ENCODE data around the gene STARD13.
"Not testable (repeated sequence)": the region's sequence is repeated elsewhere in the genome, so short reads cannot be mapped to it uniquely, and the experiment has no call there.

STARD13 gene

DNA sequence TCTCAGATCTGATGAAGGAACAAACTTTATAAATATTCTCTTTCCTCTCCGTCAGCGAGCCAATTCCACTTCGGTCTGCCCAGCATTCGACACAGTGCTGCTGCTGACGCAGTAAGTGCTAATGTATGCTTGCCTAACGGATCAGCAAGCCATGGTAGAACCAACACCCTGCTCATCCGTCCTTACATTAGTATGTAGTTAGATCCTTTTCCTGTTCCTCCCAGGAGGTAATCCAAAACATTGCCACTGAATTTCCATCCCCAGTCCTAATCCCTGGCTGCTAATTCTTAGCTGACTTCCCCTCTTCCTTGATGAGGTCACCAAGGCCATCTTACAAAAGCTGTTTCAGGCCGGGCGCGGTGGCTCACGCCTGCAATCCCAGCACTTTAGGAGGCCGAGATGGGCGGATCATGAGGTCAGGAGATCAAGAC lies 88.0 kb downstream of the STARD13 start:
- no peak for DNase-seq

DNA sequence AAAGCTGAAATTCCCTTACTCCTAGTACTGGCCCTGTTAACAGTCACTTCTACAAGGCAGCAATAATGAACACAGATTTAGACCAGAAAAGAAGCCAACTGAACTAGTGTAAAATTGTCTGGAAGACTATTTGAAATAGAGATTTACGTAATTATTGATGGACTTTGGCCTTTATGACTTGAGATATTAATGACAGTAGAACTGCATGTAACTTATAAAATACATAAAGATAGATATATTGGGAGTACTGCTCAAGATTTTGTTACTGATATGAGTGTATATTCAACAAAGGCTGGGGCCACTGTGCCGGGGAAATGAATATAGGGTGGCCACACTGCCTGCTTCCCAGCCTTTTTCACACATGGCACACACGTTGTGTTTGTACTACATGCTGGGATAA lies 88.8 kb downstream of the STARD13 start:
- no peak for DNase-seq

DNA sequence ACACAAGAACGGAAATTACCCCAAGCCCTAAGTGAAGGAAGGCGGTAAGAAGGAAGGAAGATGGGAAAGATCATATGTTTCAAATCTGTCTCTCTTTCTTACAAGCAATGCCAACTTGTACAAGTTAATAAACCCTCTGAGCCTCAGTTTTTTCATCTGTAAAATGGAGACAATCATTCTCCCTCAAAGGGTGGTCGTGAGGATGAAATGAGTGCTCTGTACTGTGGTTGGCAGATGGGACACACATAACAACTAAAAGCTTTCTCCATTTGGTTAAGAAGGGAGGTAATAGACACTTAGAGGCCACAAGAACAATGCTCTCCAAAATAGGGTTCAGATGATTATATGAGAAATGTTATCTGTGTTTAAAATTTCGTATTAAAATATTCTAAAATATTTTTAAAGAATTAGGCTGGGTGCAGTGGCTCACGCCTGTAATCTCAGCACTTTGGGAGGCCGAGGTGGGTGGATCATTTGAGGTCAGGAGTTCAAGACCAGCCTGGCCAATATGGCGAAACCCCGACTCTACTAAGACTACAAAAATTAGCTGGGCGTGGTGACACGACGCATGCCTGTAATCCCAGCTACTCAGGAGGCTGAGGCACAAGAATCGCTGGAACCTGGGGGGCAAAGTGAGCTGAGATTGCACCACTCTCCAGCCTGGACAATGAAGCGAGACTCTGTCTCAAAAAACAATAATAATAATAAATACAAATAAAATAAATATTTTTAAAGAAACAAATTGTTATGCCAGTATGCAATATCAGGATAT lies 89.7 kb downstream of the STARD13 start:
- DNase-seq: no peak

DNA sequence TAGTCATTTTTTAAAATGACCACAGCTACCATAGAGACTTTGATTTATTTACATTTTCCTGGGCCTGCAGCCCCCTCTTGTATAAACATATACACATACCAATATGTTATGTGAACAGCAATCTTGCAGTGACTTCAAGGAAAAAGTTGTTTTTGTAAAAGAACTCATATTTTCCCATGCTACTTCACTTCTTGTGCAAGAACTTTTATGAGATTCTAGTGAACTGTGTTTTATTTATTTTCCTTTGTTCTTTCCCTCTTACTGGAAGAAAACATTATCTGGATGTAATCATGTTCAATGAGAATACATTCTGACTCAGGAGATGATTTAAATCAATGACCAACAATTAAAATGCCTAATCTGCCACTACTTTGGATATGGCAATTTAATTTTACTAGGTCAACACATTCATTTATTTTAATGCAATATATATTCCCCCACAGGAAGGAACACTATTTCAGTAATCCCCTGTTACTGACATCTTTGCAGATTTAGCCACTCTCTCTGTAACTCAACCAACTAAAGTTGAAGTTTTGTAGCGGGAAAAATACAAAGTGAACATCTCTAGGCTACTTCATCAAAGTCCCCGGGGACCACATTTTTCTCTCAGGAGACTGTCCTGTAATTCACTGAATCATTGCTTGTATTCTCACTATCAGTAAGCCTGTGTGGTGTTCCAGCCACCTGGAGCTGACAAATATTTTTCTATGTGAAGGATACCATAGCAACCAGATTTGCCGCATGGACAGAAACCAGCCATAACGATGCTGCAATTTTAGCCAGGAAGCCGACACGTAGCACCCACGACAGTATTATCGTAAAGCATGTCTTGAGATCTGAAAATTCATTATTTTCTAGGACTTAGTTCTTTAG lies 90.5 kb downstream of the STARD13 start:
- peak; percentile 86 for DNase-seq

DNA sequence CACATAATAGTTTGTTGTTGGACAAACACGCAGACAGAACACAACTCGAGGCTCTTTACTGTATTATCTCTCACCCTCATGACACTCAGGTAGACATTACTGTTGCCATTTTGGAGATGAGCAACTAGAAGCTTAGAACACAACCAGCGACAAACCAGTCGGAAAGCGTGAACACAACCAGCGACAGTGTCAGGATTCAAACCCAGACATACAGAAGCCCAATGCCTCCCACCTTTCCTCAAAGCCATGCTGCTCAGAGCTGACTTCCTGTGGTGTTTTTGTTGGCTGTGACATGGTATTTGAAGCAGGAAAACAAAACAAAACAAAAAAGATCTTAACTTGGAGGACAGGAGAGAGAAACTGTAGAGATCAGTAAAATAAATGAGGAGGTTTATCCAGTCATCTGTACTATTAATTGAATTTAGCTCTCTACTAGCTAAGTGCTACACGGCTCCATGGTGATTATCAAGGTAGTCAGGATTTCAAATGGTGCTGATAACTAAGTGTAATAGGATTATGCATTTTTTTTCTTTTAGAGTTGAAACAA lies 92.1 kb downstream of the STARD13 start:
- DNase-seq: no peak

DNA sequence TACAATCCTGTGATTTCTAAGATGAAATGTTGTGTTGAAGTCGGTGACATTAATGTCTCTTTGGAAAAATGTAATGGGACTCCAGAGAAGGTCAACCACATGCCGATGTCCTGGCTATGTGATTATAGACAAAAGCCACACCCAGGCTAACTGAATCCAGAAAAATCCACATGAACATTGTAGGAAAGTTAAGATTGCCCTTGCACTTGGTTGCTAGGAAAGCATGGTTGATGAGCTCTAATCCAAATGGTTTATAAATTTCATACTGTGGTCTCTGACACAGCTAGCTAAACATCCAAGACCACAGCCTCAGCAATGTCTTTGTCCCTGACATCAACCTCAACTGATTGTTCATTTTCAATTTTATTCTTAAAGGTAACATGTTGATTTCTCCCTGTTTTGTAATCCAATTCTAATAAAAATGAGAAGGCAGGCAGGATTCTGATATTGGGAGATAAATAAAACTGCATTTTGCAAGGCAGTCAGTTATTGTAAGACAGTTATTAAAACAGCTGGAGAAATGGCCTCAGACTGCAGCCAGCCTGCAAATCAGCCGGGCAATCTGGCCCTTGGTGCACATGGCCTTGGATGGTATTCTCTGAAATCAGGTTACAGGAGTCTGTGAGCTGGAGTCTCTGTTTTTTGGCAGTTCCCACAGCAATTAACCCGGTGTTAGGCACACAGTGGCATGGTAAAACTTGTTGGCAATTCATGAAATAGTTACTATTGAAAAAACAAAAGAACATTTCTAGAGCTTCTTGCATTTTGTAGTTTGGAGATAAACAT lies 93.9 kb downstream of the STARD13 start:
- DNase-seq: peak; percentile 71

DNA sequence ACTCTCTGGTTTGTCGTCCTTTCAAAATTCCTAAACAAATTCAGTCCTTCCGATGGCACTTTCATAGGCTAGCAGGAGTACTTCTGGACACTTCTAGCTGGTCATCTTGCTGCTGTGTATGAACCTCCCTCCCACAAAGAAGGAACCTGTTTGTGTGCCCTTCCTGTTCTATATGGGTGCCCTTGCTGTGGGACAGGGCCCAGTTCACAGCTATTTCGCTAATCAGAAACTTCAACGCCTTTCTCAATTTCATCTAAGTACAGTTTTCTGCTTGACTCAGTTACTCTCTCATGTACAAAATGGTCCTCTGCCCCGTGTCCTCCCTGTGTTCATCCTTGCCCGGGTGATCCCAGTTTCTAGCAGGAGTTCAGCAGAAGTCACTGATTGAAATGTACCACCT lies 96.1 kb downstream of the STARD13 start:
- DNase-seq: no peak

DNA sequence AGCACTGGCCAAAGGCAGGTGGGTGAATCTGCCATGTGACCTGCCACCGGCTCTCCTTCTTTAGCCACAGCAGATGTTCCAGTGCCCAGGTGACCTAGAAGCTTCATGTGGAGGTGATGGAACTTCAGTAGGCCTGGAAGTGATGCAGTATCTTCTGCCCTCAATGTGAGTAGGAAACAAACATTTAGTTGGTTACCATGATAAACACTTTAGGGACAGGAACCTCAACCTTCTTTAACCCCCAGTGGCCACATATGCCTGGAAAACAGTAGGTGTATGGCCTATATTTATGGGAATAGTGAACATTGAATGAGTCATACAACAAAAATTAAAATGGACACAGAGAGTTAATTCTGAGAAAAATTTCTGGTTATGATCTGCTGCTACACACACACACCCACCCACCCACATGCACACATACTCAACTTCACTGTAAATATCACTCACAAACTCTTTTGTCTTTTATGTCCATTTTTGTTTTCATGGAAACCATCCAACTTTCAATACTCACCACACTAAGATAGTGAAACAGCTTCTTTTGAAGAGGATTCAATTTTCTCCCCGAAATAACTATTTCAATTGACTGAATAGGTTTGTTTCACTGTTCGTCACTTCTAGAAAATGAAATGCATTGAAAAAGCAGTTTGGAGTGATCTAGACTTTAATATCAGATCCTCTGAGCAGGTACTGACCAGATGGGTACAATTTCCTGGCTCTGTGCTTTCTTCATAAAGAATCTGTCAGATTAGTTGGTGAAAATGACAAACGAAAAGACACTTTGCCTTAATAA lies 97.3 kb downstream of the STARD13 start:
- no peak for DNase-seq

DNA sequence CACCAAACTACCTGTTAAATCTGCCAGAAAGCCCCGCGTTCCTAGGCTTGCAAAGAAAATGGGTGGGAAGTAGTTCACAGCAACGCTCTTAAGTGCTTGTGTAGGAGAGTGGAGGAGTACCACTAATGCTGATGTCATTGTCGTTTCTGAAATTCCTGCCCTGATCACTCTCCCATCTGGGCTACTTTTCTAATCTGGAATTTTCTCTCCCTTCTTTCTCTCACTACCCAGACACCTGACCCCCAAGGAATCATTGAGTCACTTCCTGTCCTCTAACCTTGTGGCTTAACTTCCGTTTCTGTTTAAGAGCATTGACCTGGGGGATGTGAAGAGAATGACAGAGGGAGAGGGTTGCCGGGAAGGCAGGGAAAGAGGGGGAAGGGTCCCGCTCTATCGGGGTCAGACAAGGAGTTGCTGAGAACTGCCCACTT lies 98.7 kb downstream of the STARD13 start:
- DNase-seq: peak; percentile 48

DNA sequence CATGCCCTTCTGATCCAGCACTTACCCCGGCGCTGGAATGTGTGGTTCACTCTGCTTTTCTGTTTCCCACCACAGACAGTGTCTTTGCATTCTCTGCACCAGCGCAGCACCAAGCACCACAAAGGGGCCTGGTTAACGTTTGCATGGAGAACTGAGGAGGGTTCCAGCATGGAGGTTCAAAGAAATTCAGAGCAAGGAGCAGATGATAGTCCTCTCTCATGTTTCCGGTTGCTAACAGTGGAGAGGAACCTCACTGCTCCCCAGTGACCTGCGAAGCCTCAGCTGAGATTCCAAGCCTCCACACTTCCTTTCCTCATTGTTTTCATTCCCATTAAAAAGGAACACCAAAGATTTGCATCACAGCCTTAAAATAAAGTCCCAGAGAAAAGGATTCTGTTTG lies 99.7 kb downstream of the STARD13 start:
- DNase-seq: no peak

DNA sequence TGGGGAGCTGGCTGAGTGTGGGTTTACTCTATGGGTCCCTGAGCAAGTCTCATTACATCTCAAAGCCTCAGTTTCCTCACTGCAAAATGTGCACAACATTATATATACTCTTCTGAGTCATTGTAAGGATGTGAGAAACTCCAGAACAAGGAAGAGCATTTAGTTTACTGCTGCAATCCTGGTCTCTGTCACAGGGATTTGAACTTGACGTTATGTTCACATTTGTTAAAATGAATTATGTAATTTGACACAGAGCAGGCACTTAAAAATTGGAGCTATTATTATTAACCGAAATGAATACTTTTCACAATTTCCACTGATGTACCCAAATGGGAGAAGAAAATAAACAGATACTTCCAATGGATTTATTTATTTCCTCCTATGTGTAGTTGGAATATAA lies 101.0 kb downstream of the STARD13 start:
- no peak for DNase-seq

DNA sequence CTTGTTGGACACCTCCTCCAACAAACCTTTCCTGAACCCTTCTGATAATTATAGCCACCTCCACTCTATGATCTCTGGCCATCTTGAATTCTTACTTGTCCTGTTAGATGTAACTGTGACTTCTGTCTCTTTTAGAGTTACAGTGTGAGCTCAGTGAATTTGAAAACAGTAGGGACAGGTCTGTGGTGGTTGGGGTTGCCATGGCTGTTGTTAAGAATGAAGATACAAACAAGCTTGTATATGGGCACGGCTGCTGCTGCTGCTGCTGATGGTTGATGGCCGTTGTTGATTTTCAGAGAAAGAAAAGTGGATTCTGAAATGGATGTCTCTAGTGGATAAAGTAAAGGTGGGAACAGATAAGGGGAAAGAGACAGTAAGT lies 101.5 kb downstream of the STARD13 start:
- no peak for DNase-seq

DNA sequence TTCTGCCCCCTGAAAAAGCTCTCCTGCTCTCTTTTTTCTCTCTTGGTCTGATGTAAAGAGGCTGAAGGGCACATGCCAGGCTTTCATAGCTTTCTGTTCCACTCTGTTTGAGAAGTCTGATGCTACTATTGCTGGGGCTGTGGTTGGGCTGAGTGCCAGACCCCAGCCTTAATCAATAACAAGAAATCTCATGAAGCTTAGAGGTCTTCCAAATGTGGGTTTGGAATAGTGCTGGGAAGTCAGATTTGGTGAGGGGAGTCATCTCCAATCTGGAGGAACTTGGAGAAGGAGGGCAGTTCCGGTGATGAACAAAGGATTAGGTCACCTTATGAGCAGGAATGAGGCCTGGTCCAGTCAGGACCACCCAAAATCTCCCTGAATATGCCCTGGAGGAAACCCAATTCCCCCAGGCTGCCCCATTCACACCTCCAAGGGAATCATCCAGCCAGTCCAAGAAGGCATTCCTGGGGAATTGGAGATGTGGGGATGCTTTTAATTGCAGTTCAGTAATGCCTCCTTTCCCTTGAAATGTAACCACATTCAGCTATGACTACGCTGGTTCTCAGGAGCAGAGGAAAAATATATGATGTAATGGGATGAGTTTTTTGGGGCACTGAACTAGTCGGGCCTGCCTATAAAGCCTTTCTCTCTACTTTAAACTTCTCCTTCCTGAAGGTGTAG lies 102.0 kb downstream of the STARD13 start:
- DNase-seq: peak; percentile 88

DNA sequence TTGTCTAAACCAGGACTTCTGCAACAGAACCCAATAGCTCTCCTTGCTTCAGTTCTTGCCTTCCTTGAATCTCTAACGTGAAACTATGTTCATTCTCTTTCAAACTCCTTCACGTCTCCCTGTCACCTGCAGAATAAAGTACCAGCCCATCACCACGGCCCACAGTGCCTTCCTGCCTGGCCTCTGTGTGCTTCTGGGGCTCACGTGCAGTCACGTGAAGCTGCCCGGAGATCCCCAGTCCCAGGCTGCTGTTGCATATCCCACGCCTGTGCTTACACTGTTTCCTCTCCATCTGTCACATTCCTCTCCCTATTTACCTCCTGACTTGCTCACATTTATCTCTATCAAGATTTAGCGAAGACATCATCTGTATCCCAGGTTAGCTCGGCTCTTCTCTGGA lies 102.8 kb downstream of the STARD13 start:
- DNase-seq: no peak

DNA sequence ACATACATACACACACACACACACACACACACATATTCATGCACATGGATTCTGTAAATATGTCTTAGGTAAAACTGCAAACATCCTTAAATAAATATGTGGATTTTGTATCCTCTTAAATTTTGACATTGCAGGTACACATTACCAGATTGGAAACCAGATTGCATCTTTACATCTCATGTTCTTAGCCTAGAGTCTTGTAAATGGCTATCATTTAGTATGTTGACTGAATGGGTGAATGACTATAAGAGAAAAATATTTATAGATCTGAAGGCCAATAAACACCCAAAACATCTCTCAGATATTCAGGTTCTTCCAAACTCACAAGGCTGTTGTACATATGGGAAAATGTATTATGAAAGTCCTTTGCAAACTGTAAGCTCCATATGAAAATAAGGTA lies 104.3 kb downstream of the STARD13 start:
- DNase-seq: no peak

DNA sequence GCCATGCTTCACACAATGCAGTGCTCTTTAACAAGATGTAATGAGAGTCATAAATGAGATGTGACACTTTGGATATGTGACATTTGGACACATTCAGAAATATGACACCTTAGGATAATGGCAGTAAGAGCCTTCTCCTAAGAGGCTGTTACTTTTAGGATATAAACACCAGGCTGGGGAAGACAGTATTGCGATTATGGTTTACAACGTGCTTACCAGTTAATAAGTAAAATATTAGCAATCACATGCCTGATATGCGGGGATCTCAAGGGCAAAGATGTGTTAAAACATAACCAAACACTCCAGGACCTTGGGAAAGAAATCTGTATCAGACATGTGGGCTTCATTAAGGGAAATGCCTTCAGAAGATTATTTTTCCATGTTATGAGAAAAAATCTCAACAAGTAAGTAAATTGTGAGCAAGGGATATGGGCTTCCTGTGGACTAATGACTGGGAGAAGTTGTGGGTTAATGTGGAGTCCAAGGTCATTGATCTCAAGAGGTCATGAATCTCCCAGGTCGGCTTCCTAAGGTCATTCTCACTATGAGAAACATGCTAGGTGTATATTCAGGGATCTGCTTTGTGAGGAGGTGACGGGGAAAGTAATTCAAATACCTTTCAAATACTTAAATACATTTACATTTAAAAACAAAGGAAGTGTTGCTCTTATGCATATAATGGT lies 105.3 kb downstream of the STARD13 start:
- DNase-seq: no peak

DNA sequence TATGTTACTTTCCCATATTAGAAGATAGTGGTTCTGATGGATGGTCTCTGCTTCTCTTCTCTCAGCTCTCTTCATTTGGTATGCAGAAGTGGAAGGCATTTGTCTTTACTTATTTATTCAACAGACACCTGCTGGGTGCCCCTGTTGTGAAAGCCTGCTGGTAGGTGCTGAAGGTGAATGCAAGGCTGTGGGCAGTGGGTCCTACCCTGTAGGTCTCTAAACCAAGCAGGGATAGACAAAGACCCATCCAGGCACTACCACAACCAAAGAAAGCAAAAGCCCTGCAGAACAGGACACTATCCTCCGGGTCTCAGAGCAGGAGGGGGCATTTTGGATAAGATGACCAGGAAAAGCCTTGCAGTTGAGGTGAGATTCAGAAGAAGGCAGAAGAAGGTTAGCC lies 106.1 kb downstream of the STARD13 start:
- DNase-seq: no peak

DNA sequence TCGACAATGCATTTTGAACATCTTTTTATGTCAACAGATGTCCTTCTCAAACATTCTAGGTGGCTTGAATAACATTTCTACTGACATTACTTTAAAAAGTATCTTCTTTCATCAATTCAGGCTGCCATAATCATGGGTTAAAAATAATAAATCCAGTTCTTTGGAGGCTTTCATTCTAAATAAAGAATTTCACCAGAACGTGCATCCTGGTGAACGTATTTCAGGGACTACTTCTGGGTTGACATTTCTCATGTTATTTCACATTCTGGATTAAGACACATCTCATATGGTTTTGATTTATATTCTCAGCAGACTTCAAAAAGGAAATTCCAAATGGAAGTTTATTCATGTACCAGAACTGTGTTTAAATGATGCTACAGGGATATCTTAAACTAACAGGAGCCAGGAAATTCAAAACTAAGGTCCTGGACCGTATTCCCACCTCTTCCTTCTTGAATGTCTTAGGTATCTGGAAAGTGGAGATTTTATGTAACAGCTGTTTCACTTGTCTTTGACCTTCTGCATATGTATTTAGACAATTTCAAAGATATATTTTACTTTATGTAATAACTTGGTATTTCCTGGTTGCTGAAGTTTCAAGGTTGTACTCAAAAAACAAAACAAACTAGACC lies 107.2 kb downstream of the STARD13 start:
- DNase-seq: peak; percentile 63

DNA sequence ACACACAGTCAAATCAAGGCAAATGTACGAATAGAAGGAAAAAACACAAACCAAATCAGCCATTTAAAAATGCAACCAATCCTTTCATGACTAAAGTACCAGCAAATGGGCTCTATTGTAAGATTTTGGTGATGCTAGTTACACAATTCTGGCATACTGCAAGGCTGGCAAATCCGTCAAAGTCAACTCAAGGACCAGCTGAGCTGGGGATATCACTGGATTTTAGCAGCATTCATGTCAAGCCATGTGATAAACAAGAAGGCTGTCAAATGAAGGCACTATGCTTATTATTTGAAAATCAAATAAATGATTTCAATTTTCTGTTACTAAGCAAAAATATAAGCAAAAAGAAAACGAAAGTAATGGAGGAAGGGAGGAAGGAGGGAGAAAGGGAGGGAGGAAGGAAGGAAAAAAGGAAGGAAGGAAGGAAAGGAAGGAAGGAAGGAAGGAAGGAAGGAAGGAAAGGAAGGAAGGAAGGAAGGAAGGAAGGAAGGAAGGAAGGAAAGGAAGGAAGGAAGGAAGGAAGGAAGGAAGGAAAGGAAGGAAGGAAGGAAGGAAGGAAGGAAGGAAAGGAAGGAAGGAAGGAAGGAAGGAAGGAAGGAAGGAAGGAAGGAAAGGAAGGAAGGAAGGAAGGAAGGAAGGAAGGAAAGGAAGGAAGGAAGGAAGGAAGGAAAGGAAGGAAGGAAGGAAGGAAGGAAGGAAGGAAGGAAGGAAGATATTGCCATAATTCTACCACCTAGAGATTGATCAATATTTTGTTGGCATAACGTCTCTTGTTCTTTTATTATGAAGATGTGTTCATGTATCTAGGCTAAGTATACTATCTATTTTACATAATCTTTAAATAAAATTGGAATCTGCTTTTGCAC lies 108.0 kb downstream of the STARD13 start:
- not testable (repeated sequence) for DNase-seq
